GM18499 (cell line): ENCODE results near the gene CCDC180.
"Not testable (repeated sequence)": the region's sequence is repeated elsewhere in the genome, so short reads cannot be mapped to it uniquely, and the experiment has no call there.

Source experiments
- ATAC-seq: cut with Tn5 transposase; IDR thresholded peaks from one replicate; pipeline ENCODE4 v1.9.1; 2021; ENCODE audit warnings: moderate number of reproducible peaks; ENCODE audit not compliant: insufficient read depth, unreplicated experiment

Gene CCDC180

DNA sequence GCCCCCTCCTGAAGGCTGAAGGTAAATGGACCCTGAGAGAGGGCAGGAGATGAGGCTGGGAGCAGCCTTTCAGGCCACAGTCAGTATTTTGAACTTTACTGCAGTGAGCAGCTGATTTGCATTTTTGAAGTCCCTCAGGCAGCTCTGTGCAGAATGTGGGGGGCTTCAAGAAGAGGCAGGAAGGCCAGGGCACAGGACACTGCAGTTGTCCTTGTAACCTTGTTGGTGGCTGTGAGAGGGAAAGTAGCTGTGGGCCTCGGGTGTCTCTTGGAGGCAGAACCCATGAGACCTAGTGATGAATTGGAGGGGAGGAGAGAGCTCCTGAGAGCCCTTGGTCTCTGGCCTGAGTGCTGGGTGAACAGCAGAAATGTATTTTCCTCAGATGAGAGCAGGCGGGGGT, 2.6 kb downstream of the CCDC180 start:
- no peak for ATAC-seq

DNA sequence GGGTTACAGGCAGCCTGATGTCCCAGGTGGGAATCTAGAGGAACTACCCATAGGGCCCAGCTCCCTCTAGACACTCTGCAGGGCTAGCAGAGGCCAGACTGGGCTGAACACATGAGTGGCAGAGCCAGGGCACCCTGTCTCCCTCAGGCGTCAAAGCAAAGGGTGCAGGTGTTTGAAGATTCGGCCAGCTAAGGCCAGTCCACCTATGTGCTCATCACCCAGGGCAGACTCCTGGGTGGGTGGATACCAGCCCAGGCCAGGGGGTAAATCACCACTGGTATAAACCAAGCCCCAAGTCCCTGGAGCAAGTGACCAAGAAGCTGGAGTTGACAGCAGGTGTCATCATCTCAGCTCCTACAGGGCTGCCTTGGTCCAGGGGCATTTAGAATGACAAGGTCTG, 3.4 kb downstream of the CCDC180 start:
- ATAC-seq = no peak

DNA sequence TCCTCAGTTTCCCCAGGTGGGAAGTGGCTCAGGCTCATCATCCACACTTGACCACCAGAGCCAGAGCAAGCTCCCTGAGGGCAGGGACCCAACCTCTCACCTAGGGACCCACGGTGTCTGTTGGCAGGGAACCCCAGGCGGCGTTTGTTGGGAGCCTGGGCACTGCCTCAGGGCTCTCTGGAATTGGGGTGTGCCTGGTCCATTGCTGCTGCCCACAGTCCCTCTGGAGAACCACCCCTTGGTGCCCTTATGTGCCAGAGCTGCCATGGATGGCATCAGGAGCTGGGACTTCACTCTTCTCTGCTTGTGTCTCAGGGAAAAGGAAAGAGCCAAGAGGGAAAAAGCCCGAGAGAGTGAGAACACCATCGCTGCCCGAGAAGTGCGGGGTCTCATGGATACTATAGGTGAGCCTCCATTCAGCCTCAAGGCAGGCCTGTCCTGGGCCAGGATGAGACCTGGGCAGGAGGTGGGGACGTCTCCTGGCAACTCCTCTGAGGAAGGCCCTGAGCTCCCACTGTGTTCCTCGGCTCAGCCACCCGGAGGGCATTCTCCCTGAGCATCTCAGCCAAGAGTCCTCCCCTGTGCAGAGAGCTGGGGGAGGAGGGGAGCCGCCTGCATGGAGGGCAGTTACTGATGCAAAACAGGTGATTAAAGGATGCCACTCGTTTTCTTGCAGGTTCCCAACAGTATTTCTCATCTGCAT, 4.5 kb downstream of the CCDC180 start:
- ATAC-seq = no peak

DNA sequence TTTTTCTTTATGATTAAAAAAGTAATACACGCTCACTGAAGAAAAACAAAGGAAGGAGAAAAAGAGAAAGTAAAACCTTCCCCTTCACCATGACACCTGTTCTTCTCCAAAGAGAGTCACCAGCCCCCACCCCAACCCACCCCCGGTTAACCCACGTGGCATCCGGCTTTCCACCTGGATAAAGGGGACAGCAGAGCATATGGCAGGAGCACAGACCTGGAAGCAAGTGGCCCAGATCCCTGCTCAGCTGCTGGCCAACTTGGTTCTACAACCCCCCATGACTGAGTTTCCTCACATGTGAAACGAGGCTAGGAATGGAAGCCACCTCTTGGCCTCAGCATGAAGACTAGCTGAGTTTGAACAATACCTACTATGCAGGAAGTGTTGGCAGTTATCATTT, 5.1 kb downstream of the CCDC180 start:
- no peak for ATAC-seq

DNA sequence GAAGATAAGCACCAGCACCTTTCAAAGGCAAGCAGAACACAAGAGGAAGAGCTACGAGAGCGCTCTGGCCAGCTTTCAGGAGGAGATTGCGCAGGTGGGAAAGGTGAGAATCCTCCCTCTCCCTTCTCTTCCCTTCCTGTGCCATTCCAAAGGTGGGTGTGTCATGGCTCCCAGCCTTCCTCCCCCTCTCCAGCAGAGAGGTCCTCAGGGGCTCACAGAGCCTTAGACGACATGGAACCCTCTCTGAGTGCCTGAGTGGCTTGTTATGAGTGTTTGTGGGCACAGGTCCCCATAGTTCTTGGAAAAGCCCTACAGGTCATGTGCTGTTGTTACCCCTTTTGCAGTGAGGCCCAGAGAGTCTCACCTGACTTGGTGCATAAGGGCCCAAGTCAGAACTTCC, 5.8 kb downstream of the CCDC180 start:
- no peak for ATAC-seq

DNA sequence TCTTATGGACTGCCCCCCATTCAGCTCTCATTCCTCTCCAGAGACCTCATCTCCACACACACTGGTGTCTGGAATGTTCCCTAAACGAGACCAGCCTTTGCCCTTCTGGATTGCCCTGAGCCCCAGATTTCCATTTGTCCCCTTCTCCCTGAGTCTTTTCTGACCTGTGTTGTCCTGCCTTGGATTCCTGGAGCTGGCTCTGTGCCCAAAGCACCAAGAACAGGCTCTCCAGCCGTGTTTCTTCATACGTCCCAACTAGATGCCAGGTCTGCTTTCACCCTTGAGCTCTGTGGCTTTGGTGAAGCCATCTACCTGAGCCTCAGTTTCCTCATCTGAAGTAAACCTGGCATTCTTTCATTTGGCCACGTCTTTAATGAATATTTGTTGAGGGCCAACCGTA, 6.3 kb downstream of the CCDC180 start:
- ATAC-seq = no peak

DNA sequence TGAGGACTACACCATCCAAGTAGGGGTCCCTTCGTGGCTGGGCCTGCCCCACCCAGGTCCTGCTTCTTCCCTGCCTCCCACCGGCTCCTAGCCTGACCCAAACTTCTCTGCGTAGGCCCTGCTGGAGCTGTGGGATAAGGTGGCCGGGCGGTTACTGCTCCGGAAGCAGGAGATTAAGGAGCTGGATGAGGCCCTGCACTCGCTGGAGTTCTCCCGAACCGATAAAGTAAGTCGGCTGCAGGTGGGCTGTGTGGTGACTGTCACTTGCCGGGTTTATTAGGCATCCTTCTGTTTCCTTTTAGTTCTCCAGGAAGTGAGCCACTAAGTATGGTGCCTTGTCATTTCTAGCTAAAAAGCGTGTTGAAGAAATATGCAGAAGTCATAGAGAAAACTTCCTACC, 7.0 kb downstream of the CCDC180 start:
- no peak for ATAC-seq

DNA sequence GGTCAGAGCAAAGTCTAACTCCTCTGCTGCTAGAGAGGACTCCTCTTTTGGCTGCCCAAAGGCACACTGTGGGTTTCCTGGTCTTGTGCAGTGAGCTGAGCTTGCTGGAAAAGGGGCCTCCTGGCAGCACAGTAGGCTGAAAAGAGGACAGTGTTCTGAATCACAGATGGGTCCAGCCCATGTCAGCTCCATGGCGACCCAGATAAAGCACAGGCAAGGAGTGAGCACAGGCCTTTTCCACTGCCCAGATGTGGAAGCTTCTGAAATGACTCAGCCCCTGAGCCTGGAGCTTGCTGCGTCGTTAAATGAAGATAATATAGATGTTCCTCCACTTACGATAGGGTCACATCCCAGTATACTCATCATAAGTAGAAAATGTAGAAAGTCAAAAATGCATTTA, 8.1 kb downstream of the CCDC180 start:
- no peak for ATAC-seq

DNA sequence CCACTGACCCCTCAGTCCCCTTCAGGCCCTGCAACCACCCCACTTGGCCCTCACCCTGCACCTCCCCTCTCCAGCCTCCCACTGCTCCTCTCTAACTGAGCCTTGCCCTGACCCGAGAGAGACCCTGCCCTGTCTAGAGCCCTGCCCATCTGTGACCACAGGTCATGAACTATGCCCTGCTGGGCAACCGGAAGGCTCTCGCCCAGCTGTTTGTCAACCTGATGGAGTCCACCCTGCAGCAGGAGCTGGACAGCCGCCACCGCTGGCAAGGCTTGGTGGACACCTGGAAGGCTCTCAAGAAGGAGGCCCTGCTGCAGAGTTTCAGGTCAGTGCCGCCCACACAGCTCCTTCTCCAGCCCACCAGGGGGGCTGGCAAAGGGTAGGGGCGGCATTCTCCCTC, 9.4 kb downstream of the CCDC180 start:
- no peak for ATAC-seq

DNA sequence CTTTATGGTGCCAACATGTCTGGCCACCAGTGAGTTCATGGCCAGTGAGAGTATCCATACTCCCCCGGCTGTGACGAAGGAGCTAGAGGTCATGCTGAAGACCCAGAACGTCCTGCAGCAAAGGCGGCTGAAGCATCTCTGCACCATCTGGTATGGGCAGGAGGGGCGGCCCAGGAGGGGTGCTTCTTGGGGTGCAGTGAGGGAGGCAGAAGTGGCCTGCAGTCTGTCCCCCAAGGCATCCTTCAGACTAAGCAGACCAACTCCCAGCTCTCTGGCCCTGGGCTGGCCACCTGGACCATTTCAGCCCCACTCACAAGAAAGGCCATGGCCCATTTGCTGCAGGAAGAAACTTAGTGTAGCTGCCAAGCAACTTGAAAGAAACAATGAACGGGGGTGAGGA, 11.0 kb downstream of the CCDC180 start:
- no peak for ATAC-seq

DNA sequence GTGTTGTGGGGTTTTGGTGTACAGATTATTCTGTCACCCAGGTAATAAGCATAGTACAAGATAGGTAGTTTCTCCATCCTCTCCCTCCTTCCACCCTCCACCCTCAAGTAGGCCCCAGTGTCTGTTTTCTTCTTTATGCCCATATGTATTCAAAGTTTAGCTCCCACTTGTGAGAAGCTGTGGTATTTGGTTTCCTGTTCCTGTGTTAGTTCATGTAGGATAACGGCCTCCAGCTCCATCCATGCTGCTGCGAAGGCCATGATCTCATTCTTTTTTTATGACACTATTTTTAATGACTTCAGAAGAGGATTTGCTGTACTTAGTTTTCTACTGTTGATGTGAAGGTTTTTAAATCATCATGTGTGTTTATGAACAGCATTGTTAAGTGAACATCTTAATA, 11.9 kb downstream of the CCDC180 start:
- ATAC-seq = no peak

DNA sequence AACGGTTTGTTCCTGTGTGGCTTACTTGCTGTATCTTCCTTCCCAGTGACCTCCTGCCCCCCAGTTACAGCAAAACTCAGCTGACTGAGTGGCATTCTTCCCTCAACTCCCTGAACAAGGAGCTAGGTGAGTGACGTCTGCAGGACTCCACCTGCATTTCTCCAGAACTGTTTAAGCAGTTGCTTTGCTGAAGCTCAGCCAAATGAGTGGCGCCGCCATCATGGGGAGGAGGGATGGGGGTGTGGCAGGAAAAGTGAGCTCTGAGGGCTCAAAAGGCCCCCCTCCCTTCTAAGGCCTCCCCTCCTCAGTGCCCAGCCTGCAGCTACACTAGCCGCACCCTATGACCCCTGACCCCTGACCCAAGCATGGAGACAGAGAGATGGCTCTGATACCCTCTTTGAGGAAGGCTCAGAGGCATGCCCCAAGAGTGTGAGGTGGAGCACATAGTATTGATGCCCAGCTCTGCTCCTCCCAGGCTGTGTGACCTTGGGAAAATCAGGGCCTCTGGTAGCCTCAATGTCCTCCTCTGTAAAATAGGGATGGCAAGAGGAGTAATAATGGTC, 12.7 kb downstream of the CCDC180 start:
- no peak for ATAC-seq

DNA sequence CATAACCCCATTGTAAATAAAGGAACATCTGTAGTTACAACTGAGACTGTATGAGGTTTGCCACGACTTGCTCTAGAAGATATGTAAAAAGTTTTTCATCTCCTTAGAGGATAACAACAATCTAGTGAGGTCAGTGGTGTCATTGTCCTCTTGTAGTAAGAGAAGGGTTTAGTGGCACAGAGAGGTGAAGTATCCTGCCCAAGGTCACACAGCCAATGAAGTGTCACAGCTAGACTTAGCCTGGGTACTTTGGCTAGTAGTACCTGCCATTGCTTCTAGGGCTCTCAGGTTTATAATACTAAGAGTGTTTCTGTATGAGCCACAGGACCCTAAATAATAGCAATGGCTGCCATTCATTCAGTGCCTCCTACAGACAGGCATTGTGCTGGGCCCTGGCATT, 13.8 kb downstream of the CCDC180 start:
- ATAC-seq = no peak

DNA sequence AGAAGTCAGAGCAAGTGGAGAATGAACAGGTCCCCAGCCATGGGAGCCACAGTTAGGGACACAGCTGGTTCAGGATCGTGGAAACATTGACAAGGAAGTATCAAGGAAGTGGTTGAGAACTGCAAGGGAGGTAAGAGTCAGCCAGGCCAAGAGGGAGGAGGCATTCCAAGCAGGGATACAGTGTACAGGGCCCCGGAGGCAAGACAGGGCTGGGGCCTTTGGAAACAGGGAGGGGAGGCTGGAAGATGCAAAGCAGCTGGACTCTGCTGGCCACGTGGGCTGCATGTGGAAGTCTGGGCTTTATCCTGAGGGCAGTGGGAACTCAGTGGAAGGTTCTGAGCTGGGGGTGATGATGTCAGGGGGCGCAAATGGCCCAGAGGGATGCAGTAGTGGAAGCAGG, 14.2 kb downstream of the CCDC180 start:
- ATAC-seq = no peak

DNA sequence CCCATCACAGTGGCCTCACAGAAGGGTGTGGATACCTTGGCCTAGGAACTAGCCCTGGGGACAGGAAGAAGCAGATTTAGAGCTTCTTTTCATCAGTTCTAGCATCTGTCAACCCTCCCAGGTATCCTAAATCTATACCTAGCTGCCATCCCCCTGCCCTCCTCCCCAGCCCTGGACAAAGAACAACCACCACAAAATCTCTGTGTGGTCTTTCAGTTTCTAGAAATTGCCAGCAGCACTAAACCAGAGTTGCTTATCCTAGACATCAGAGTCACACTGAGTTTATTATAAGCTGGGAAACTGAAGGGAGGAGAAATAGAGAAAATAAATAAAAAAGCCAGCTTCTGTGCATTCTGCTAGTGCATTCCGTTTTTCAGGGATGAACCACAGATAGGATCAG, 14.6 kb downstream of the CCDC180 start:
- ATAC-seq = no peak

DNA sequence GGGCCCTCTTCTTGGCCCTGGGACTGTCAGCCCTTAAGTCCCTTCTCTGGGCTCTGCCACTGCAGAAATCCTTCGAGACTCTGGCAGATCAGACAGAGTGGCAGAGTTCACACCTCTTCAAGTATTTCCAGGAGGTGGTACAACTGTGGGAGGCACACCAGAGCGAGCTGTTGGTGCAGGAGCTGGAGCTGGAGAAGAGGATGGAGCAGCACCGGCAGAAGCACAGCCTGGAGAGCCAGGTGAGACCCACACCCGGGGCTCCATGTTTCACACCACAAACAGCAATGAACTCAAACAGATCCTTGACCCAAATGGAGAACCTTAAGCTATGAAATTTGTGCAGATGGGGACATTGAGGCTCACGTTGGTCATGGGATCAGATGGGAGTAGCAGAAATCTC, 17.5 kb downstream of the CCDC180 start:
- ATAC-seq = no peak

DNA sequence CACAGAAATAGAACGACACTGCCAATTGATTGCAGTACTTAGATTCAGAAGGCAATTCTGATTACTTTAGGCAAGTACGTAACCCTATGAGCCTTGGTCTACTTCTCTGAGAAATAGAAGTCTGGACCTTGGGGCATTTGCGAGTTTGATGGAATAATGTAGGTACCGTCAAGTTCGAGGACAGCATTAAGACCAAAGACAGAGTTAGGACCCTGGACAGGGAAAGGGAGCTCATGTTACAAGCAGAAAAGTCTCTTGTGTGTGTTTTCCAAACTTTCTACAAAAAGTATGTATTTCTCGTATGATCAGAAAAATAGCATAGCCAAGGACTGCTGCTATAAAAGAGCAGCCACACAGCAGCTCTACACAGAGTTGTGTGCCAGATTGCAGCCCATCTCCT, 20.1 kb downstream of the CCDC180 start:
- no peak for ATAC-seq

DNA sequence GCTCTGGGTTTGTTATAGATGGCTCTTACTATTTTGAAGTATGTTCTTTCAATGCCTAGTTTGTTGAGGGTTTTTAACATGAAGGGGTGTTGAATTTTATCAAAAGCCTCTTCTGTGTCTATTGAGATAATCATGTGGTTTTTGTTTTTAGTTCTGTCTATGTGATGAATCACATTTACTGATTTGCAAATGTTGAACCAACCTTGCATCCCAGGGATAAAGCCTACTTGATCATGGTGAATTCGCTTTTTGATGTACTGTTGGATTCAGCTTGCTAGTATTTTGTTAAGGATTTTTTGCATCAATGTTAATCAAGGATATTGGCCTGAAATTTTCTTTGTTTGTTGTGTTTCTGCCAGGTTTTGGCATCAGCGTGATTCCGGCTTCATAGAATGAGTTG, 25.5 kb downstream of the CCDC180 start:
- no peak for ATAC-seq

DNA sequence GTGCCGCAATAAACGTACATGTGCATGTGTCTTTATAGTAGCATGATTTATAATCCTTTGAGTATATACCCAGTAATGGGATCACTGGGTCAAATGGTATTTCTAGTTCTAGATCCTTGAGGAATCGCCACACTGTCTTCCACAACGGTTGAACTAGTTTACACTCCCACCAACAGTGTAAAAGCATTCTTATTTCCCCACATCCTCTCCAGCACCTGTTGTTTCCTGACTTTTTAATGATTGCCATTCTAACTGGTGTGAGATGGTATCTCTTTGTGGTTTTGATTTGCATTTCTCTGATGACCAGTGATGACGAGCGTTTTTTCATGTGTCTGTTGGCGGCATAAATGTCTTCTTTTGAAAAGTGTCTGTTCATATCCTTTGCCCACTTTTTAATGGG, 28.2 kb downstream of the CCDC180 start:
- not testable (repeated sequence) for ATAC-seq

DNA sequence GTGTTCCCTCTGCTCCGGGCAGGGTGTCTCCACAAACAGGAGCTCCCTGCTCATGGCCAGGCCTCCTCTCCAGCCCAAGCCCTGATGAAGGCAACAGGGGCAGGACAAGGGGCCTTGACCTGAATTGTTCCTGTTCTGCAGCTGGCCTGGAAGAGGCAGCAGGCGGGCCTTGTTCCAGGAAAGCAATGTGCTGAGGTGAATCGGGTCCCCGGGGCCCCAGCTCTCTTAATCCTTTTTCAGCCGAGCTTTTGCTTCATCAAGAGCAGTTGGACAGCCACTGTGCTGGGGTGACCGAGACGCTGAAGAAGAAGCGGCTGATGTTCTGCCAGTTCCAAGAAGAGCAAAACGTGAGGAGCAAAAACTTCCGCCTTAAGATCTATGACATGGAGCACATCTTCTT, 41.4 kb downstream of the CCDC180 start:
- ATAC-seq = no peak

DNA sequence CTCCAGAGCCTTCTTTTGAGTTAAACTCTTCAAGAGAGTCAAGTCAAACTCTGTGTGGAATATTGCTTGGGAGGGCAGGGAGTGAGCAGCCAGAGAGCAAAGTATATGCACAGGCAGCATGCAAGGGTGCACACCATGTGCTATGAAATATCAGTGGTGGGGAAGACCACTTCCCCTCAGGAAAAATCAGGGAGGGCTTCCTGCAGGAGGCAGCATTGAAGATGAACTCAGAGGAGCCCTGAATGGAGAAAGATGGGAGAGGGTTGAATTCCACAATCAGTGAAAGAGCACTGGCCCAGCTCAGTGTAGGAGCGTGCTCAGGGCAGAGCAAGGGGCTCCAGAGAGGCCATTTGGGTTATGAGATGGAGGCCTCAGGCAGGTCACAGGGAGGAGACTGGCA, 41.9 kb downstream of the CCDC180 start:
- ATAC-seq = no peak

DNA sequence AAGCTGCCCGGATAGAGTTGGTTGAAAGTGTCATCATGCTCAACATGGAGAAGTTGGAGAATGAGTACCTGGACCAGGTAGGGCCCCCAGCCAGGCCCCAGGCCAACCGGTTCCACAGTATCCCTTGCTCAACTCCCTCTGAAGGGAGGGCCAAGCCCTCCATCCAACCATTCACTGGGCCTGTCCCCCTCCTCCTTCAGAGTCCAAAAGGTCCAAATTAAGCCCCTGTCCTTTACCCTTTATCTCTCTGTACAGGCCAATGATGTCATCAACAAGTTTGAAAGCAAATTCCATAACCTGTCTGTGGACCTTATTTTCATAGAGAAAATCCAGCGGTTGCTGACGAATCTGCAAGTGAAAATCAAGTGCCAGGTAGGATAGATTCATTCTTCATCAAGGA, 47.2 kb downstream of the CCDC180 start:
- no peak for ATAC-seq

DNA sequence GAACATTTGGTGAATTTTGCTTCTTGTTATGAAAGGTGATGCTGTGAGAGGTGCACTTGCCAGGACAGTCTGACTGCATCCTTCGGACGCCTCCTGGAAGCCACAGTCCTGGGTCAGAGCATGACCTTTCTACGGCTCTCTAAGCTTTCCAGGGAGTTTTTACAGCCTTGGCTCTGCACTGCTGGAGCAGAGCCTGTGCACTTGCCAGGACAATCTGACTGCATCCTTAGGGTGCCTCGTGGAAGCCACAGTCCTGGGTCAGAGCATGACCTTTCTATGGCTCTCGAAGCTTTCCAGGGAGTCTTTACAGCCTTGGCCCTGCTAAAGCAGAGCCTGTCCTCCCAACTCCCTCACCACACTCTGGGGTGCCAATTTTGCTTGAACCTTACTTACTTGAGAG, 49.6 kb downstream of the CCDC180 start:
- ATAC-seq = no peak
